ENCODE results near the gene ZBTB42.

The ZBTB42 gene

GRCh38 chr14:104766863-104767633, 33.9 kb upstream of the ZBTB42 start:
- no peak for TF ChIP-seq TAF1 (IDR thresholded peaks at IDR 0.05; ENCODE audit: borderline replicate concordance, insufficient read depth, low read length)
- no peak for TF ChIP-seq POLR2AphosphoS5 (IDR thresholded peaks at IDR 0.05; ENCODE audit: low read depth, low read length)
- no peak for TF ChIP-seq SIN3A (IDR thresholded peaks at IDR 0.05; ENCODE audit: borderline replicate concordance, insufficient read depth, low read length)
- no peak for TF ChIP-seq REST (IDR thresholded peaks at IDR 0.05; ENCODE audit: insufficient read depth in 1 of 2, low read depth in 2 of 2, low read length in 2 of 2)
- TF ChIP-seq FOXP2 (optimal IDR thresholded peaks at IDR 0.05; ENCODE audit: borderline replicate concordance, extremely low read depth, extremely low read length, insufficient read depth) = no peak

- TF ChIP-seq SIN3A (IDR thresholded peaks at IDR 0.05; ENCODE audit: borderline replicate concordance, insufficient read depth, low read length) (no peak), FOXP2 (optimal IDR thresholded peaks at IDR 0.05; ENCODE audit: borderline replicate concordance, extremely low read depth, extremely low read length, insufficient read depth) (no peak), REST (IDR thresholded peaks at IDR 0.05; ENCODE audit: insufficient read depth in 1 of 2, low read depth in 2 of 2, low read length in 2 of 2) (no peak), TAF1 (IDR thresholded peaks at IDR 0.05; ENCODE audit: borderline replicate concordance, insufficient read depth, low read length) (no peak), POLR2AphosphoS5 (IDR thresholded peaks at IDR 0.05; ENCODE audit: low read depth, low read length) (no peak)
Measured at GRCh38 chr14:104767634-104767918, 33.3 kb upstream of the ZBTB42 start.

GRCh38 chr14:104768437-104769323, 32.2 kb upstream of the ZBTB42 start:
- peak; percentile 18; the same call in 1 of the 2 replicates for TF ChIP-seq POLR2AphosphoS5 (IDR thresholded peaks at IDR 0.05; ENCODE audit: low read depth, low read length)
- TF ChIP-seq SIN3A (IDR thresholded peaks at IDR 0.05; ENCODE audit: borderline replicate concordance, insufficient read depth, low read length) = no peak
- TF ChIP-seq TAF1 (IDR thresholded peaks at IDR 0.05; ENCODE audit: borderline replicate concordance, insufficient read depth, low read length) = no peak
- peak in 1 of 2 experiments; percentile 11; a peak in 1 of 4 replicates for TF ChIP-seq REST (IDR thresholded peaks at IDR 0.05; ENCODE audit: insufficient read depth in 1 of 2, low read depth in 2 of 2, low read length in 2 of 2)
- peak; percentile 82 for TF ChIP-seq FOXP2 (optimal IDR thresholded peaks at IDR 0.05; ENCODE audit: borderline replicate concordance, extremely low read depth, extremely low read length, insufficient read depth)

- TF ChIP-seq TAF1 (IDR thresholded peaks at IDR 0.05; ENCODE audit: borderline replicate concordance, insufficient read depth, low read length) = no peak
- no peak for TF ChIP-seq SIN3A (IDR thresholded peaks at IDR 0.05; ENCODE audit: borderline replicate concordance, insufficient read depth, low read length)
- TF ChIP-seq REST (IDR thresholded peaks at IDR 0.05; ENCODE audit: insufficient read depth in 1 of 2, low read depth in 2 of 2, low read length in 2 of 2) = no peak
- no peak for TF ChIP-seq FOXP2 (optimal IDR thresholded peaks at IDR 0.05; ENCODE audit: borderline replicate concordance, extremely low read depth, extremely low read length, insufficient read depth)
- no peak for TF ChIP-seq POLR2AphosphoS5 (IDR thresholded peaks at IDR 0.05; ENCODE audit: low read depth, low read length)
Measured at GRCh38 chr14:104769324-104770071, 31.4 kb upstream of the ZBTB42 start.
